K562 (cell line): ENCODE measurements around the gene ECM1. TPM values are rescaled to one million over a fixed set of nuclear protein-coding genes. Genes with fewer than 3 reads are reported as not detected.

Experiments
- BACH1 ChIP-seq: fragments of 200-800 bp; sonication (Bioruptor generic); IDR thresholded peaks from 2 replicates; pipeline ENCODE4 v1.6.1; 2016; ENCODE audit warnings: missing genetic modification characterization, missing compliant biosample characterization
- MEIS2 ChIP-seq: fragments of 450-650 bp; IDR thresholded peaks from 2 replicates; pipeline ENCODE4 v1.6.1; 2014; ENCODE audit warnings: mild to moderate bottlenecking; ENCODE audit not compliant: partially characterized antibody
- NFE2L1 ChIP-seq: fragments of 450-650 bp; IDR thresholded peaks from 2 replicates; pipeline ENCODE4 v1.6.1; 2016; ENCODE audit warnings: missing genetic modification characterization, low read depth, mild to moderate bottlenecking, missing compliant biosample characterization, moderate library complexity, borderline replicate concordance
- PTRF ChIP-seq: fragments of 450-650 bp; IDR thresholded peaks from 2 replicates; pipeline ENCODE4 v1.6.1; 2016; ENCODE audit warnings: mild to moderate bottlenecking, missing genetic modification characterization, missing compliant biosample characterization
- TFAM ChIP-seq: fragments of 250-450 bp; sonication (Bioruptor Pico); conservative IDR thresholded peaks from 2 replicates; pipeline ENCODE4 v1.5.0; 2021; ENCODE audit warnings: mild to moderate bottlenecking, moderate library complexity
- ZNF707 ChIP-seq: fragments of 250-450 bp; sonication (Bioruptor Pico); conservative IDR thresholded peaks from 2 replicates; pipeline ENCODE4 v1.8.0; 2022; ENCODE audit warnings: inconsistent platforms, mild to moderate bottlenecking, moderate library complexity
- polyA plus RNA-seq, 8 experiments: library from polyadenylated mRNA; depleted of rRNA in 4 of 8; stranded (reverse) in 5 of 8; unstranded in 3 of 8; fragments of >200 nt; fragmentation: Nextera tagmentation in 2 of 8; fragmentation: Illumina TruSeq in 1 of 8; extraction: Ambion mirVana in 2 of 8; extraction: Trizol in 1 of 8; gene quantifications; 2 replicates each; pipeline versions ENCODE4 v1.2.1 to v1.2.3, GENCODE V29; 2011 to 2014; ENCODE audit warnings: inconsistent platforms in 1 of 8, missing spikeins in 1 of 8
- total RNA-seq, 7 experiments: library from RNA; depleted of rRNA in 6 of 7; stranded (reverse); fragments of >200 nt in 6 of 7; fragmentation: Illumina TruSeq in 2 of 7; extraction: Trizol in 2 of 7; gene quantifications; 2 replicates each; pipeline versions ENCODE4 v1.2.1 to v1.2.3, GENCODE V29; 2011 to 2021; ENCODE audit warnings: low replicate concordance in 1 of 7
- TF ChIP-seq, protein P1 (sequence below): fragments of 250-450 bp; sonication (Bioruptor Pico); IDR thresholded peaks from 2 replicates; pipeline ENCODE4 v1.8.0; 2022; ENCODE audit warnings: inconsistent platforms, mild to moderate bottlenecking, moderate library complexity, borderline replicate concordance
- TF ChIP-seq, protein P2 (sequence below): fragments of 250-450 bp; sonication (Bioruptor Pico); IDR thresholded peaks from 2 replicates; pipeline ENCODE4 v1.5.0; 2021; ENCODE audit warnings: mild to moderate bottlenecking, borderline replicate concordance
- TF ChIP-seq, protein P3 (sequence below), 2 experiments: fragments of 450-650 bp; IDR thresholded peaks; 2 replicates each; pipeline ENCODE4 v1.6.1; 2016; ENCODE audit warnings: mild to moderate bottlenecking in 2 of 2, borderline replicate concordance in 1 of 2, low read depth in 1 of 2, moderate library complexity in 1 of 2

Gene ECM1
- total and polyA plus RNA-seq, 9 of the 15 experiments (the other 6 are each of a cell fraction or from before 2014, with no cell fraction given), result 6.6 to 52.2 (median 12.8) TPM

GRCh38 chr1:150548632-150549495, 41.0 kb downstream of the ECM1 start, which contains the start of gene ADAMTSL4 (continued):
- TF ChIP-seq, protein P1, sequence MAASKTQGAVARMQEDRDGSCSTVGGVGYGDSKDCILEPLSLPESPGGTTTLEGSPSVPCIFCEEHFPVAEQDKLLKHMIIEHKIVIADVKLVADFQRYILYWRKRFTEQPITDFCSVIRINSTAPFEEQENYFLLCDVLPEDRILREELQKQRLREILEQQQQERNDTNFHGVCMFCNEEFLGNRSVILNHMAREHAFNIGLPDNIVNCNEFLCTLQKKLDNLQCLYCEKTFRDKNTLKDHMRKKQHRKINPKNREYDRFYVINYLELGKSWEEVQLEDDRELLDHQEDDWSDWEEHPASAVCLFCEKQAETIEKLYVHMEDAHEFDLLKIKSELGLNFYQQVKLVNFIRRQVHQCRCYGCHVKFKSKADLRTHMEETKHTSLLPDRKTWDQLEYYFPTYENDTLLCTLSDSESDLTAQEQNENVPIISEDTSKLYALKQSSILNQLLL (CRISPR knock-in tag), result no peak
- TF ChIP-seq TFAM (CRISPR knock-in tag) (no peak), BACH1 (no peak), ZNF707 (no peak), PTRF (tag) (no peak), MEIS2 (no peak), NFE2L1 (tag) (no peak)
- TF ChIP-seq, protein P2, sequence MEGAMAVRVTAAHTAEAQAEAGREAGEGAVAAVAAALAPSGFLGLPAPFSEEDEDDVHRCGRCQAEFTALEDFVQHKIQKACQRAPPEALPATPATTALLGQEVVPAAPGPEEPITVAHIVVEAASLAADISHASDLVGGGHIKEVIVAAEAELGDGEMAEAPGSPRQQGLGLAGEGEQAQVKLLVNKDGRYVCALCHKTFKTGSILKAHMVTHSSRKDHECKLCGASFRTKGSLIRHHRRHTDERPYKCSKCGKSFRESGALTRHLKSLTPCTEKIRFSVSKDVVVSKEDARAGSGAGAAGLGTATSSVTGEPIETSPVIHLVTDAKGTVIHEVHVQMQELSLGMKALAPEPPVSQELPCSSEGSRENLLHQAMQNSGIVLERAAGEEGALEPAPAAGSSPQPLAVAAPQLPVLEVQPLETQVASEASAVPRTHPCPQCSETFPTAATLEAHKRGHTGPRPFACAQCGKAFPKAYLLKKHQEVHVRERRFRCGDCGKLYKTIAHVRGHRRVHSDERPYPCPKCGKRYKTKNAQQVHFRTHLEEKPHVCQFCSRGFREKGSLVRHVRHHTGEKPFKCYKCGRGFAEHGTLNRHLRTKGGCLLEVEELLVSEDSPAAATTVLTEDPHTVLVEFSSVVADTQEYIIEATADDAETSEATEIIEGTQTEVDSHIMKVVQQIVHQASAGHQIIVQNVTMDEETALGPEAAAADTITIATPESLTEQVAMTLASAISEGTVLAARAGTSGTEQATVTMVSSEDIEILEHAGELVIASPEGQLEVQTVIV (CRISPR knock-in tag), result no peak
- TF ChIP-seq, protein P3, sequence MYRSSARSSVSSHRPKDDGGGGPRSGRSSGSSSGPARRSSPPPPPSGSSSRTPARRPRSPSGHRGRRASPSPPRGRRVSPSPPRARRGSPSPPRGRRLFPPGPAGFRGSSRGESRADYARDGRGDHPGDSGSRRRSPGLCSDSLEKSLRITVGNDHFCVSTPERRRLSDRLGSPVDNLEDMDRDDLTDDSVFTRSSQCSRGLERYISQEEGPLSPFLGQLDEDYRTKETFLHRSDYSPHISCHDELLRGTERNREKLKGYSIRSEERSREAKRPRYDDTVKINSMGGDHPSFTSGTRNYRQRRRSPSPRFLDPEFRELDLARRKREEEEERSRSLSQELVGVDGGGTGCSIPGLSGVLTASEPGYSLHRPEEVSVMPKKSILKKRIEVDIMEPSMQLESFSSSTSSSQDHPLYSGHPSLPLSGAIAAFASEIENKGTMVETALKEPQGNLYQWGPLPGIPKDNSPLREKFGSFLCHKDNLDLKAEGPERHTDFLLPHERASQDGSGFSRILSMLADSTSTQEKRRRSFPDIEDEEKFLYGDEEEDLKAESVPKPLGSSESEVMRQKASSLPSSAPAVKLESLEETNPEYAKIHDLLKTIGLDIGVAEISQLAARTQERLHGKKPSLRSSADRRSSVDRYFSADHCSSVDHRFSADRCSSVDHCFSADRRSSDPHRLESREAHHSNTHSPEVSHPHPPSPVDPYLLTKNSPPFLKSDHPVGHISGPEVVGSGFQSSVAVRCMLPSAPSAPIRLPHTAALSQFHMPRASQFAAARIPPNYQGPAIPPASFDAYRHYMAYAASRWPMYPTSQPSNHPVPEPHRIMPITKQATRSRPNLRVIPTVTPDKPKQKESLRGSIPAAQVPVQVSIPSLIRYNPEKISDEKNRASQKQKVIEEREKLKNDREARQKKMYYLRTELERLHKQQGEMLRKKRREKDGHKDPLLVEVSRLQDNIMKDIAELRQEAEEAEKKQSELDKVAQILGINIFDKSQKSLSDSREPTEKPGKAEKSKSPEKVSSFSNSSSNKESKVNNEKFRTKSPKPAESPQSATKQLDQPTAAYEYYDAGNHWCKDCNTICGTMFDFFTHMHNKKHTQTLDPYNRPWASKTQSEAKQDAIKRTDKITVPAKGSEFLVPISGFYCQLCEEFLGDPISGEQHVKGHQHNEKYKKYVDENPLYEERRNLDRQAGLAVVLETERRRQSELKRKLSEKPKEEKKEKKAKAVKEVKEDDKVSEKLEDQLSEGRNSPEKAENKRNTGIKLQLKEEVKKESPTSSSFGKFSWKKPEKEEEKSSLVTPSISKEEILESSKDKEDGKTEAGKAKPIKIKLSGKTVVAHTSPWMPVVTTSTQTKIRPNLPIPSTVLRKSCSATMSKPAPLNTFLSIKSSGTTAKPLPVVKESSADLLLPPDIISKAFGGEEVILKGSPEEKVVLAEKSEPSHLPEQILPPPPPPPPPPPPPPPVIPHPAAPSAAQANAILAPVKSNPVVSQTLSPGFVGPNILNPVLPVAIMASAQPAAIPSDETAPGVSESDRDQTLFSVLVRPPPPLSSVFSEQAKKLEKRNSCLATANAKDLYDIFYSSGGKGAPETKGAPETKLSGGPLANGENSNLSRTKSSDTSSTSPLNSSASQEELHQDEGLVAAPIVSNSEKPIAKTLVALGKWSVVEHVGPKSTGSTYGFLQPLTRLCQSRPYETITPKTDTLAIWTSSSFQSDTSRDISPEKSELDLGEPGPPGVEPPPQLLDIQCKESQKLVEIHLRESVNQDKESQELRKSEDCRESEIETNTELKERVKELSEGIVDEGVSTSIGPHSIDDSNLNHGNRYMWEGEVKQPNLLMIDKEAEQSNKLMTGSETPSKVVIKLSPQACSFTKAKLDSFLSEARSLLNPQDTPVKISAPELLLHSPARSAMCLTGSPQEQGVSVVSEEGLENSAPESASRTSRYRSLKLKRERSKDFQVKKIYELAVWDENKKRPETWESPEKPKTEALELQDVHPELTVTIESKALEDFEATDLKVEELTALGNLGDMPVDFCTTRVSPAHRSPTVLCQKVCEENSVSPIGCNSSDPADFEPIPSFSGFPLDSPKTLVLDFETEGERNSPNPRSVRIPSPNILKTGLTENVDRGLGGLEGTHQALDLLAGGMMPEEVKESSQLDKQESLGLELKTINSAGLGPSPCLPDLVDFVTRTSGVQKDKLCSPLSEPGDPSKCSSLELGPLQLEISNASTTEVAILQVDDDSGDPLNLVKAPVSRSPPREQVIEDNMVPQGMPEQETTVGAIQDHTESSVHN (IDR thresholded peaks at IDR 0.05; ENCODE audit: borderline replicate concordance in 1 of 2, low read depth in 1 of 2), result no peak
